Caco-2 (cell line): ENCODE results near the gene LRRC8A. TPM values are rescaled to one million over a fixed set of nuclear protein-coding genes. Genes with fewer than 3 reads are reported as not detected.
A peak's percentile ranks its signal among the peaks of the same experiment; 100 is the strongest.

Experiments used
- BruUV-seq: library from RNA; stranded (reverse); fragments of 400-500 nt; replicated peaks from 2 replicates; lab custom pipeline; 2021; lab: Mats Ljungman, UMichigan
- CTCF ChIA-PET: fragments of 300-600 bp; sonication (Branson Sonifier 250); formaldehyde crosslinking; loops from one replicate; lab custom pipeline; 2022; ENCODE audit warnings: antibody characterized with exemption; lab: Charles Lee
- POLR2A ChIA-PET: fragments of 300-600 bp; sonication (Branson Sonifier 250); formaldehyde crosslinking; loops from one replicate; lab custom pipeline; 2022; ENCODE audit warnings: antibody characterized with exemption; lab: Charles Lee
- DNase-seq, 2 experiments: peaks; one replicate each; pipeline versions ENCODE4 v3.0.0 to v3.0.0-alpha.2; 2020 to 2022
- H3K27me3 ChIP-seq: replicated peaks from 2 replicates; pipeline ENCODE4 v1.6.0; 2011; ENCODE audit warnings: low read length; ENCODE audit not compliant: control insufficient read depth, insufficient read depth
- H3K36me3 ChIP-seq: 2 replicates; pipeline ENCODE4 v1.5.1; 2011; ENCODE audit warnings: low read length; ENCODE audit not compliant: control insufficient read depth, insufficient read depth
- H3K4me1 ChIP-seq: fragments of 250-450 bp; sonication (Bioruptor Pico); 2 replicates; pipeline ENCODE4 v1.5.1; 2020; ENCODE audit warnings: mild to moderate bottlenecking
- H3K4me3 ChIP-seq: 2 replicates; pipeline ENCODE4 v1.5.1; 2011; ENCODE audit warnings: low read depth, mild to moderate bottlenecking, control low read depth, low read length
- H3K9me3 ChIP-seq: fragments of 250-450 bp; sonication (Bioruptor Pico); 2 replicates; pipeline ENCODE4 v1.5.1; 2020; ENCODE audit warnings: mild to moderate bottlenecking, moderate library complexity
- H3K27ac Mint-ChIP-seq: one replicate; pipeline ENCODE4 v1.8.0; 2022; ENCODE audit warnings: mixed read lengths; ENCODE audit not compliant: unreplicated experiment
- H3K27me3 Mint-ChIP-seq: one replicate; pipeline ENCODE4 v1.8.0; 2022; ENCODE audit warnings: mixed read lengths; ENCODE audit not compliant: insufficient read depth, unreplicated experiment
- H3K36me3 Mint-ChIP-seq: one replicate; pipeline ENCODE4 v1.8.0; 2022; ENCODE audit warnings: mild to moderate bottlenecking, mixed read lengths; ENCODE audit not compliant: insufficient read depth, unreplicated experiment
- H3K4me1 Mint-ChIP-seq: one replicate; pipeline ENCODE4 v1.8.0; 2022; ENCODE audit warnings: low read depth, mixed read lengths; ENCODE audit not compliant: unreplicated experiment
- H3K4me3 Mint-ChIP-seq: one replicate; pipeline ENCODE4 v1.8.0; 2022; ENCODE audit warnings: mild to moderate bottlenecking, moderate library complexity, mixed read lengths; ENCODE audit not compliant: unreplicated experiment
- H3K9me3 Mint-ChIP-seq: one replicate; pipeline ENCODE4 v1.8.0; 2022; ENCODE audit warnings: mixed read lengths; ENCODE audit not compliant: unreplicated experiment
- CTCF ChIP-seq, 2 experiments: fragments of 200-600 bp in 1 of 2; IDR thresholded peaks; 1 replicate in 1 of 2; 2 replicates in 1 of 2; pipeline versions ENCODE4 v1.5.1 to v1.8.0; 2011 to 2022; ENCODE audit warnings: antibody characterized with exemption in 1 of 2, control low read depth in 1 of 2, inconsistent platforms in 1 of 2, low read depth in 1 of 2, low read length in 1 of 2, mild to moderate bottlenecking in 1 of 2, moderate library complexity in 1 of 2; ENCODE audit not compliant: insufficient read depth in 1 of 2, severe bottlenecking in 1 of 2, unreplicated experiment in 1 of 2
- intact Hi-C: fragments of 100-400 bp; cut with micrococcal nuclease; formaldehyde crosslinking; loops from one replicate; pipeline ENCODE4 v1.10.0; 2022; ENCODE audit not compliant: unreplicated experiment
- total RNA-seq: library from RNA; stranded (reverse); gene quantifications from 2 replicates; pipeline ENCODE4 v1.2.3, GENCODE V29; 2022

The LRRC8A gene
- total RNA-seq, 1 experiment from 2014 or later = 21.9 TPM

GRCh38 chr9:128918921-128919320, 37.0 kb downstream of the LRRC8A start:
- intact Hi-C loops = no loop called here
- Histone ChIP-seq H3K9me3 (no peaks in the 10 kb centered on the region), H3K4me3 (no peak overlapping the region), H3K4me1 (no peaks in the 10 kb centered on the region), H3K27me3 (no peaks in the 10 kb centered on the region), H3K36me3 (no peaks in the 10 kb centered on the region; the same call in 1 of the 2 replicates)
- ChIA-PET CTCF (no interaction called here), POLR2A (no interaction called here)
- peaks cover 6% of the 10 kb centered on the region for H3K4me1 Mint-ChIP-seq
- no TSS peak for BruUV-seq
- no peak overlapping the region for H3K4me3 Mint-ChIP-seq
- H3K36me3 Mint-ChIP-seq = peaks cover 34% of the 10 kb centered on the region
- no peak for DNase-seq
- no peaks in the 10 kb centered on the region for H3K9me3 Mint-ChIP-seq
- no peak overlapping the region for H3K27ac Mint-ChIP-seq
- no peaks in the 10 kb centered on the region for H3K27me3 Mint-ChIP-seq
- no peak for TF ChIP-seq CTCF (IDR thresholded peaks at IDR 0.05; ENCODE audit: insufficient read depth in 1 of 2, low read depth in 1 of 2, low read length in 1 of 2, severe bottlenecking in 1 of 2, unreplicated experiment in 1 of 2)

- no peak overlapping the region for H3K4me3 Mint-ChIP-seq
- no peak for DNase-seq
- ChIA-PET POLR2A (interaction anchor here (0.5 kb wide), 1 partner anchor 14 kb away, joined by 4 read pairs; no protein-coding TSS in a partner anchor), CTCF (interaction anchor here (0.6 to 0.7 kb wide), 2 partner anchors 75 to 101 kb away, joined by 4 to 5 read pairs; partner anchors contain the start of gene ENDOG)
- no peak overlapping the region for H3K27ac Mint-ChIP-seq
- no peaks in the 10 kb centered on the region for H3K9me3 ChIP-seq
- no peaks in the 10 kb centered on the region; the same call in 1 of the 2 replicates for H3K36me3 ChIP-seq
- H3K4me1 ChIP-seq = no peaks in the 10 kb centered on the region
- intact Hi-C loops = no loop called here
- H3K4me3 ChIP-seq = no peak overlapping the region
- H3K9me3 Mint-ChIP-seq = no peaks in the 10 kb centered on the region
- no peaks in the 10 kb centered on the region for H3K27me3 ChIP-seq
- H3K36me3 Mint-ChIP-seq = peaks cover 31% of the 10 kb centered on the region
- no peak for TF ChIP-seq CTCF (IDR thresholded peaks at IDR 0.05; ENCODE audit: insufficient read depth in 1 of 2, low read depth in 1 of 2, low read length in 1 of 2, severe bottlenecking in 1 of 2, unreplicated experiment in 1 of 2)
- no peaks in the 10 kb centered on the region for H3K27me3 Mint-ChIP-seq
- no TSS peak for BruUV-seq
- peaks cover 6% of the 10 kb centered on the region for H3K4me1 Mint-ChIP-seq
Observed at GRCh38 chr9:128919402-128920089, 37.6 kb downstream of the LRRC8A start.

- no peak within 1 kb of the TSS for H3K27ac Mint-ChIP-seq
- CTCF ChIA-PET = interaction anchor here (0.6 kb wide), 1 partner anchor 272 kb away, joined by 3 read pairs; no protein-coding TSS in a partner anchor
- POLR2A ChIA-PET = interaction anchor here (0.6 kb wide), 1 partner anchor 231 kb away, joined by 3 read pairs; no protein-coding TSS in a partner anchor
- DNase-seq = no peak
- H3K4me3 ChIP-seq = no peak within 1 kb of the TSS
- H3K4me1 Mint-ChIP-seq = peaks cover 6% of the 10 kb centered on the region
- no peak for TF ChIP-seq CTCF (IDR thresholded peaks at IDR 0.05; ENCODE audit: insufficient read depth in 1 of 2, low read depth in 1 of 2, low read length in 1 of 2, severe bottlenecking in 1 of 2, unreplicated experiment in 1 of 2)
- no peaks in the 10 kb centered on the region for H3K9me3 ChIP-seq
- H3K36me3 Mint-ChIP-seq = peaks cover 25% of the 10 kb centered on the region
- BruUV-seq = no TSS peak
- intact Hi-C loops = no loop called here
- H3K4me3 Mint-ChIP-seq = peak within 1 kb of the TSS; percentile 57
- no peaks in the 10 kb centered on the region for H3K4me1 ChIP-seq
- H3K36me3 ChIP-seq = no peaks in the 10 kb centered on the region; the same call in 1 of the 2 replicates
- no peaks in the 10 kb centered on the region for H3K27me3 ChIP-seq
- H3K27me3 Mint-ChIP-seq = no peaks in the 10 kb centered on the region
- H3K9me3 Mint-ChIP-seq = no peaks in the 10 kb centered on the region
Observed at GRCh38 chr9:128920381-128921058, 38.6 kb downstream of the LRRC8A start, which contains the start of gene PHYHD1. TSS of gene PHYHD1 (plus strand) at chr9:128920982. CDS start at chr9:128922324, 1,342 bp downstream.
